Mesendoderm (in vitro differentiated cells): Measurements from ENCODE around the gene GSG1L2.
"Not testable (repeated sequence)": the region's sequence is repeated elsewhere in the genome, so short reads cannot be mapped to it uniquely, and the experiment has no call there.

Experiments
- DNase-seq: peaks from one replicate; pipeline ENCODE4 v3.0.0; 2013
- H2AK5ac ChIP-seq: 2 replicates; pipeline ENCODE4 v1.6.1; 2013; ENCODE audit warnings: low read length, inconsistent platforms
- H2BK120ac ChIP-seq: 2 replicates; pipeline ENCODE4 v1.6.1; 2013; ENCODE audit warnings: low read depth, mild to moderate bottlenecking, low read length, moderate library complexity, mixed read lengths
- H2BK15ac ChIP-seq: replicated peaks from 2 replicates; pipeline ENCODE4 v1.6.1; 2013; ENCODE audit warnings: low read depth, mild to moderate bottlenecking, moderate library complexity
- H2BK5ac ChIP-seq: 2 replicates; pipeline ENCODE4 v1.6.1; 2013; ENCODE audit warnings: low read length, inconsistent platforms
- H3K18ac ChIP-seq: 2 replicates; pipeline ENCODE4 v1.6.1; 2013; ENCODE audit warnings: mild to moderate bottlenecking, low read length, mixed read lengths
- H3K23ac ChIP-seq: one replicate; pipeline ENCODE4 v1.6.1; 2013; ENCODE audit warnings: low read length
- H3K27ac ChIP-seq: 2 replicates; pipeline ENCODE4 v1.5.1; 2013; ENCODE audit warnings: low read depth, mild to moderate bottlenecking, inconsistent platforms, low read length, moderate library complexity
- H3K27me3 ChIP-seq: 2 replicates; pipeline ENCODE4 v1.6.1; 2013; ENCODE audit warnings: low read length, control low read depth, mild to moderate bottlenecking, inconsistent platforms; ENCODE audit not compliant: insufficient read depth, poor library complexity
- H3K36me3 ChIP-seq: 2 replicates; pipeline ENCODE4 v1.6.1; 2013; ENCODE audit warnings: low read length, inconsistent platforms; ENCODE audit not compliant: control insufficient read depth, insufficient read depth
- H3K4ac ChIP-seq: one replicate; pipeline ENCODE4 v1.6.1; 2013; ENCODE audit warnings: low read depth, mild to moderate bottlenecking, low read length, moderate library complexity
- H3K4me1 ChIP-seq: 2 replicates; pipeline ENCODE4 v1.6.1; 2013; ENCODE audit warnings: low read depth, low read length, inconsistent platforms; ENCODE audit not compliant: control insufficient read depth
- H3K4me2 ChIP-seq: 2 replicates; pipeline ENCODE4 v1.6.1; 2013; ENCODE audit warnings: low read length
- H3K4me3 ChIP-seq: 2 replicates; pipeline ENCODE4 v1.5.1; 2013; ENCODE audit warnings: mild to moderate bottlenecking, low read length
- H3K56ac ChIP-seq: one replicate; pipeline ENCODE4 v1.6.1; 2013; ENCODE audit warnings: low read length
- H3K79me1 ChIP-seq: 2 replicates; pipeline ENCODE4 v1.6.1; 2013; ENCODE audit warnings: low read length, inconsistent platforms
- H3K79me2 ChIP-seq: 2 replicates; pipeline ENCODE4 v1.6.1; 2013; ENCODE audit warnings: mild to moderate bottlenecking, low read length; ENCODE audit not compliant: control insufficient read depth, insufficient read depth
- H3K9ac ChIP-seq: 2 replicates; pipeline ENCODE4 v1.6.1; 2013; ENCODE audit warnings: low read length, inconsistent platforms
- H4K5ac ChIP-seq: one replicate; pipeline ENCODE4 v1.6.1; 2013; ENCODE audit warnings: low read length
- H4K8ac ChIP-seq: one replicate; pipeline ENCODE4 v1.6.1; 2013; ENCODE audit warnings: low read depth, mild to moderate bottlenecking, control low read depth, low read length, moderate library complexity
- WGBS: extraction: QIAGEN DNeasy Blood & Tissue Kit; methylation state at CpG from one replicate; pipeline ENCODE4 v1.1.7; 2013; ENCODE audit warnings: low lambda C conversion rate, missing lambda C conversion rate; ENCODE audit not compliant: insufficient coverage; ENCODE audit errors: extremely low coverage; 5-methylcytosine and 5-hydroxymethylcytosine counted together

GSG1L2 gene

GRCh38 chr17:9783465-9783864 lies 38.4 kb downstream of the GSG1L2 start:
- not testable (repeated sequence) for H3K4me1 ChIP-seq, DNase-seq, H3K79me1 ChIP-seq, H3K18ac ChIP-seq, H2BK5ac ChIP-seq, H2BK15ac ChIP-seq, H2BK120ac ChIP-seq, H3K4ac ChIP-seq, H3K9ac ChIP-seq, H3K23ac ChIP-seq, H3K79me2 ChIP-seq, H3K27me3 ChIP-seq, H3K36me3 ChIP-seq, H3K4me2 ChIP-seq, H3K4me3 ChIP-seq, H4K5ac ChIP-seq, H2AK5ac ChIP-seq, H3K27ac ChIP-seq, H3K56ac ChIP-seq, H4K8ac ChIP-seq
- WGBS = 100% methylated on average over 1 of the region's 5 CpGs

DNA sequence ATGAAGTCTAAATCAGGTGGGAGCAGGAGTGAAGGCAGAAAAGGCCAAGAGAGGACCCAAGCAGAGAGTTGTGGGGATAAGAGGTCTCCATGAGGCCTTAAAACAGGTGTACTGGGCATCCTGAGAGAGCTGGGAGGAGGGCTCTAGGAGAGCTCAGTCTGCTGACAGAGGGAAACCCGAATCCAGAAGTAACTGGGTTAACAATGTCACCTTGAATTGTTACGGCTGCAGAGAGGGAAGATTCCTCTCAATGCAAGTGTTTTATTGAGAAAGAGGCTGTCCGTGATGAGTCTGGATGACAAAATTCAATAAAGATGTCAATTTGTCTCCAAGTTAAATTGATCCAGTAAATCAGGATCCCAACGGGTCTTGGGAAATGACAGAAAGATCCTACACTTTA lies 38.8 kb downstream of the GSG1L2 start:
- Histone ChIP-seq H3K27me3 (no peaks in the 10 kb centered on the region), H3K4me2 (no peak overlapping the region), H4K5ac (no peak overlapping the region), H2BK120ac (no peak overlapping the region), H2BK15ac (no peak overlapping the region), H3K27ac (no peak overlapping the region), H3K9ac (no peak overlapping the region), H3K18ac (no peak overlapping the region), H4K8ac (no peak overlapping the region), H3K79me1 (no peaks in the 10 kb centered on the region), H3K79me2 (no peaks in the 10 kb centered on the region), H3K4me1 (no peaks in the 10 kb centered on the region), H3K4ac (no peak overlapping the region), H2AK5ac (no peak overlapping the region), H3K36me3 (no peaks in the 10 kb centered on the region), H3K4me3 (no peak overlapping the region), H3K56ac (no peak overlapping the region), H2BK5ac (no peak overlapping the region), H3K23ac (no peak overlapping the region)
- WGBS = no CpG with 5 or more reads among the region's 4 CpGs
- DNase-seq = no peak

GRCh38 chr17:9780552-9780951 lies 41.3 kb downstream of the GSG1L2 start:
- no peak for DNase-seq
- no peak overlapping the region for H2AK5ac ChIP-seq
- H2BK5ac ChIP-seq = no peak overlapping the region
- no peak overlapping the region for H2BK120ac ChIP-seq
- H3K79me2 ChIP-seq = no peaks in the 10 kb centered on the region
- H2BK15ac ChIP-seq = no peak overlapping the region
- H3K23ac ChIP-seq = no peak overlapping the region
- H3K27ac ChIP-seq = no peak overlapping the region
- H3K56ac ChIP-seq = no peak overlapping the region
- no peak overlapping the region for H3K18ac ChIP-seq
- H3K4me3 ChIP-seq = no peak overlapping the region
- no peak overlapping the region for H3K4ac ChIP-seq
- H4K8ac ChIP-seq = no peak overlapping the region
- no peak overlapping the region for H4K5ac ChIP-seq
- WGBS = no CpG with 5 or more reads among the region's 3 CpGs
- H3K9ac ChIP-seq = no peak overlapping the region
- no peaks in the 10 kb centered on the region for H3K79me1 ChIP-seq
- no peaks in the 10 kb centered on the region for H3K27me3 ChIP-seq
- peaks cover 1% of the 10 kb centered on the region for H3K4me1 ChIP-seq
- no peak overlapping the region for H3K4me2 ChIP-seq
- H3K36me3 ChIP-seq = no peaks in the 10 kb centered on the region

- peaks cover 1% of the 10 kb centered on the region for H3K4me1 ChIP-seq
- WGBS = no CpG with 5 or more reads among the region's 9 CpGs
- H2BK15ac ChIP-seq = no peak overlapping the region
These were observed 45.0 kb downstream of the GSG1L2 start for GRCh38 chr17:9776911-9777310.

DNA sequence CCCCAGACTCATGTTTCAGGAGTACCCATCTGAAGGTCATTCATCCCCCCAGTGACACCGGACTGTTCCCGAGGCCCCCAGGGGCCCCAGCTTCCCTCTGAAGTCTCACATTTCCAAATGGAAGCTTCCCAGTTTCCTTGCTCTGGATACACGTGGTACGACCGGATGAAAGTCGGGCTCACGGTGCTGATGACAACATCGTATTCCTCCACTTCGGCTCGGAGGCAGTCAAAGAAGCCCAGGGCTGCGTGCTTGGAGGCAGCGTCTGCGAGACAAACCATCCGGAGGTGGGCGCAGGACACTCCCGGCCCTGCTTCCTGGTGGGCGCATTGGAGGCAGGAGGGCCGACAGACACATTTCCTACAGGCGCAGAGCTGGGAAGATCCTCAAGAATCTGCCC lies 49.2 kb downstream of the GSG1L2 start:
- Histone ChIP-seq H2BK15ac (no peak overlapping the region), H3K23ac (no peak overlapping the region), H2BK120ac (no peak overlapping the region), H2BK5ac (no peak overlapping the region), H3K4me3 (no peak overlapping the region), H3K9ac (no peak overlapping the region), H3K79me1 (no peaks in the 10 kb centered on the region), H3K18ac (no peak overlapping the region), H3K4me2 (no peak overlapping the region), H3K4ac (no peak overlapping the region), H3K27me3 (no peaks in the 10 kb centered on the region), H3K4me1 (peaks cover 1% of the 10 kb centered on the region), H3K56ac (no peak overlapping the region), H4K5ac (no peak overlapping the region), H3K79me2 (no peaks in the 10 kb centered on the region), H4K8ac (no peak overlapping the region), H2AK5ac (no peak overlapping the region), H3K36me3 (no peaks in the 10 kb centered on the region), H3K27ac (no peak overlapping the region)
- no CpG with 5 or more reads among the region's 19 CpGs for WGBS
- DNase-seq = no peak

More at GRCh38 chr17:9776911-9777310, 45.0 kb downstream of the GSG1L2 start:
- no peaks in the 10 kb centered on the region for H3K79me2 ChIP-seq
- H3K4me2 ChIP-seq = no peak overlapping the region
- H3K9ac ChIP-seq = no peak overlapping the region
- H3K27ac ChIP-seq = no peak overlapping the region
- H3K79me1 ChIP-seq = no peaks in the 10 kb centered on the region
- no peak for DNase-seq
- no peak overlapping the region for H3K18ac ChIP-seq
- H4K5ac ChIP-seq = no peak overlapping the region
- H3K23ac ChIP-seq = no peak overlapping the region
- H3K36me3 ChIP-seq = no peaks in the 10 kb centered on the region
- no peak overlapping the region for H4K8ac ChIP-seq
- no peak overlapping the region for H3K4me3 ChIP-seq
- no peak overlapping the region for H2BK120ac ChIP-seq
- no peak overlapping the region for H3K56ac ChIP-seq
- no peaks in the 10 kb centered on the region for H3K27me3 ChIP-seq
- no peak overlapping the region for H3K4ac ChIP-seq
- no peak overlapping the region for H2BK5ac ChIP-seq
- no peak overlapping the region for H2AK5ac ChIP-seq

GRCh38 chr17:9771465-9771864 lies 50.4 kb downstream of the GSG1L2 start:
- Histone ChIP-seq H3K56ac (no peak overlapping the region), H3K4me2 (no peak overlapping the region), H3K79me1 (no peaks in the 10 kb centered on the region), H3K23ac (no peak overlapping the region), H2BK5ac (no peak overlapping the region), H3K18ac (no peak overlapping the region), H2BK15ac (no peak overlapping the region), H3K79me2 (no peaks in the 10 kb centered on the region), H3K27me3 (no peaks in the 10 kb centered on the region), H3K36me3 (no peaks in the 10 kb centered on the region), H3K4ac (no peak overlapping the region), H4K5ac (no peak overlapping the region), H2BK120ac (no peak overlapping the region), H3K4me1 (no peaks in the 10 kb centered on the region), H3K4me3 (no peak overlapping the region), H3K9ac (no peak overlapping the region), H4K8ac (no peak overlapping the region), H3K27ac (no peak overlapping the region), H2AK5ac (no peak overlapping the region)
- no peak for DNase-seq
- no CpG with 5 or more reads among the region's 27 CpGs for WGBS
